Lower lobe of right lung (tissue), 2 donors: Measurements from ENCODE around the gene AFG3L2. TPM values are rescaled to one million over a fixed set of nuclear protein-coding genes. Genes with fewer than 3 reads are reported as not detected.

Experiments used
- ATAC-seq, 2 donors: fragments of 200-7000 bp; cut with Tn5 transposase; one replicate each; pipeline ENCODE4 v1.9.1; 2020 to 2022; ENCODE audit warnings: mild to moderate bottlenecking in 2 of 2, moderate library complexity in 2 of 2
- DNase-seq: peaks from one replicate; pipeline ENCODE4 v3.0.0-alpha.2; 2020
- H3K27ac ChIP-seq: fragments of 200-600 bp; one replicate; pipeline ENCODE4 v1.8.0; 2022
- H3K27me3 ChIP-seq: fragments of 200-600 bp; one replicate; pipeline ENCODE4 v1.8.0; 2022; ENCODE audit warnings: low read depth
- H3K36me3 ChIP-seq: fragments of 200-600 bp; one replicate; pipeline ENCODE4 v1.8.0; 2022; ENCODE audit warnings: mild to moderate bottlenecking
- H3K4me1 ChIP-seq: fragments of 200-600 bp; one replicate; pipeline ENCODE4 v1.8.0; 2022
- H3K4me3 ChIP-seq: fragments of 200-600 bp; one replicate; pipeline ENCODE4 v1.8.0; 2022; ENCODE audit warnings: mild to moderate bottlenecking
- H3K9me3 ChIP-seq: fragments of 200-600 bp; one replicate; pipeline ENCODE4 v1.8.0; 2022
- intact Hi-C: fragments of 100-400 bp; cut with DNase I; formaldehyde crosslinking; loops from one replicate; pipeline ENCODE4 v1.11.0; 2022
- total RNA-seq: library from RNA; stranded (reverse); fragmentation: NEBNext Ultra II Directional; extraction: Animal tissue kit (Norgen Biotek cat#: 25700); gene quantifications from one replicate; pipeline ENCODE4 v1.2.1, GENCODE V29; 2021
- TF ChIP-seq, protein P1 (sequence below): fragments of 200-600 bp; IDR thresholded peaks from one replicate; pipeline ENCODE4 v1.8.0; 2022; ENCODE audit warnings: antibody characterized with exemption, mild to moderate bottlenecking
- donor health status: DM: no; HTN: yes; CAD: no; lungs with severe emphysema.

AFG3L2 gene
- total RNA-seq, 1 donor from 2014 or later = 31.1 TPM

DNA sequence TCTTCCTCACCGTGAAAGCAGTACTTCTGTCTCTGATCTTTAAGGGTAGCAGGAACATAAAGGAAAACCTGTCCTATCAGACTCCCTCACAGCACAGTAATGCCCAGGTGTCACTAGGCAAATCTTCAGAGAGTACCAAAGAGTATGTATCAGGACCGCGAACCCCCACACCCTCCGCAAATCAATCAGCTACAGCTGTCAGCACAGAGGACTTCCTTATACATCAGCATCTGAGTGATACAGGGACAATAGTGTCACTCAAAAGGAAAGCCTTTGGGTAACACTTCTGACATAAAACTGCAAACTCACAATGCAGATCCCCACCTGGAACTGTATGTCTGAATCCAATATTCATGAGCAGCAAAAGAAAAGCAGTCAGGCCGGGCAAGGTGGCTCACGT lies 2.6 kb downstream of the AFG3L2 start:
- Histone ChIP-seq H3K4me1 (peaks cover 51% of the 10 kb centered on the region), H3K4me3 (no peak overlapping the region), H3K27me3 (no peaks in the 10 kb centered on the region), H3K9me3 (no peaks in the 10 kb centered on the region), H3K36me3 (peaks cover 10% of the 10 kb centered on the region), H3K27ac (no peak overlapping the region)
- intact Hi-C loops = no loop called here
- TF ChIP-seq, protein P1, sequence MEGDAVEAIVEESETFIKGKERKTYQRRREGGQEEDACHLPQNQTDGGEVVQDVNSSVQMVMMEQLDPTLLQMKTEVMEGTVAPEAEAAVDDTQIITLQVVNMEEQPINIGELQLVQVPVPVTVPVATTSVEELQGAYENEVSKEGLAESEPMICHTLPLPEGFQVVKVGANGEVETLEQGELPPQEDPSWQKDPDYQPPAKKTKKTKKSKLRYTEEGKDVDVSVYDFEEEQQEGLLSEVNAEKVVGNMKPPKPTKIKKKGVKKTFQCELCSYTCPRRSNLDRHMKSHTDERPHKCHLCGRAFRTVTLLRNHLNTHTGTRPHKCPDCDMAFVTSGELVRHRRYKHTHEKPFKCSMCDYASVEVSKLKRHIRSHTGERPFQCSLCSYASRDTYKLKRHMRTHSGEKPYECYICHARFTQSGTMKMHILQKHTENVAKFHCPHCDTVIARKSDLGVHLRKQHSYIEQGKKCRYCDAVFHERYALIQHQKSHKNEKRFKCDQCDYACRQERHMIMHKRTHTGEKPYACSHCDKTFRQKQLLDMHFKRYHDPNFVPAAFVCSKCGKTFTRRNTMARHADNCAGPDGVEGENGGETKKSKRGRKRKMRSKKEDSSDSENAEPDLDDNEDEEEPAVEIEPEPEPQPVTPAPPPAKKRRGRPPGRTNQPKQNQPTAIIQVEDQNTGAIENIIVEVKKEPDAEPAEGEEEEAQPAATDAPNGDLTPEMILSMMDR = no peak
- DNase-seq = no peak
- no peak for ATAC-seq

DNA sequence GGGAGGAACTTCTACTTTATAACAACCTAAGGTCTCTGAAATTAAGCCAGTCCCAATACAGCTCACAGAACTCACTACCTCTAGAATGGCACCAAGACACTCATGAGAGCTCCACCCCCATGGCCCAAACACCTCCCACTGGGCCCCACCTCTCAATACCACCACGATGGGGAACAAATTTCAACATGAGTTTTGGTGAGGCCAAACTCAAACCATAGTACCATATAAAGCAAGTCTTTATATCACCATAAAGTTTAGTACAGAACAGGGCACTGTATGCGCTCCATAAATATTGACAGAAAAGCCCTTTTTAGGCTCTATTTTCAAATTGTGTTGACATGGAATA lies 3.3 kb downstream of the AFG3L2 start:
- Histone ChIP-seq H3K36me3 (peaks cover 15% of the 10 kb centered on the region), H3K4me1 (peaks cover 51% of the 10 kb centered on the region), H3K27ac (no peak overlapping the region), H3K27me3 (no peaks in the 10 kb centered on the region), H3K4me3 (no peak overlapping the region), H3K9me3 (no peaks in the 10 kb centered on the region)
- intact Hi-C loops = no loop called here
- DNase-seq (no peak), ATAC-seq (no peak)
- TF ChIP-seq, protein P1 = no peak

DNA sequence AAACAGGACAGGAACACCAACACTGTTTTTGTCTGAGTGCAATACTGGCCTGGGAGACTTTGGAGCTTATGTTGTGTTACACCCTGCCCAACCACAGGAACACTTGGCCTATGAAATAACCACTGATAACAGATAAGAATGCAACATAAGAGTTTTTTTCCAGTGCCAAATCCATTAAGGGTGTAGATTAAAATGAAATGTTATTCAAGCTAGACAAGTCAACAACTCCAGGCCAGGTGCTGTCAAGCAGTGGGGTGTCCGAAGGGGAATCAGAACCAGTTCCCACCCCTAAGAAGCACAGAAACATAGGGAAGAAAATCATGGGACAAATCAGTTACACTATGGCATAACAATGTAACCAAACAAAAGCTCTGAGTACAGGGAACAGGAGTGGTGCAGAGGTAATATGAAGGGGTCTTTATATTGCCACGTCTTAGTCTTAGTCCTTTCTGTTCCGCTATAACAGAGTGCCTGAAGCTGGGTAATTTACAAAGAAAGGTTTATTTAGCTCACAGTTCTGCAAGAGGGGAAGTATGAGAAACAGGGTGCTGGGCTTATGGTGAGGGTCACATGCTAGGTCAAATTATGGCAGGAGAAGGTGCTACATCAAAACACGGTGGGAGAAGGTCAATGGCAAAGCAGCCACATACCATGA lies 3.8 kb downstream of the AFG3L2 start:
- no peak for DNase-seq

DNA sequence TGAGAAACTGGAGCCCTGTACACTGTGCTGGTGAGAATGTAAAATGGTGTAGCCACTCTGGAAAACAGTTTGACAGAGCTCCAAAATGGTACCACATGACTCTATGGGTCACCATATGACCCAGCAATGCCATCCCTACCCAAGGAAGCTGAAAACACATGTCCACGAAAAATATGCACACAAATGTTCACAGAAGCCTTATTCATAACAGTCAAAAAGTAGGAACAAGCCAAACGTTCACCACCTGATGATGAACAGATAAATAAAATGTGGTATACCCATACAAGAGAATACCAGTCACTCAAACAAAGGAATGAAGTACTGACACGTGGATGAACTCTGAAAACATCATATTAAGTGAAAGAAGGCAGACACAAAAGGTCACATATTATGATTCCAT lies 4.6 kb downstream of the AFG3L2 start:
- ATAC-seq (no peak), DNase-seq (no peak)
- peaks cover 28% of the 10 kb centered on the region for H3K36me3 ChIP-seq
- intact Hi-C loops = no loop called here
- no peak overlapping the region for H3K4me3 ChIP-seq
- TF ChIP-seq, protein P1 = no peak
- H3K27ac ChIP-seq = no peak overlapping the region
- peaks cover 46% of the 10 kb centered on the region for H3K4me1 ChIP-seq
- H3K9me3 ChIP-seq = no peaks in the 10 kb centered on the region
- no peaks in the 10 kb centered on the region for H3K27me3 ChIP-seq

More for the DNA sequence above, 3.8 kb downstream of the AFG3L2 start:
- TF ChIP-seq, protein P1 = no peak
- intact Hi-C loops = no loop called here
- ATAC-seq = no peak
- no peaks in the 10 kb centered on the region for H3K27me3 ChIP-seq
- peaks cover 51% of the 10 kb centered on the region for H3K4me1 ChIP-seq
- H3K27ac ChIP-seq = no peak overlapping the region
- peaks cover 20% of the 10 kb centered on the region for H3K36me3 ChIP-seq
- H3K9me3 ChIP-seq = no peaks in the 10 kb centered on the region
- no peak overlapping the region for H3K4me3 ChIP-seq

DNA sequence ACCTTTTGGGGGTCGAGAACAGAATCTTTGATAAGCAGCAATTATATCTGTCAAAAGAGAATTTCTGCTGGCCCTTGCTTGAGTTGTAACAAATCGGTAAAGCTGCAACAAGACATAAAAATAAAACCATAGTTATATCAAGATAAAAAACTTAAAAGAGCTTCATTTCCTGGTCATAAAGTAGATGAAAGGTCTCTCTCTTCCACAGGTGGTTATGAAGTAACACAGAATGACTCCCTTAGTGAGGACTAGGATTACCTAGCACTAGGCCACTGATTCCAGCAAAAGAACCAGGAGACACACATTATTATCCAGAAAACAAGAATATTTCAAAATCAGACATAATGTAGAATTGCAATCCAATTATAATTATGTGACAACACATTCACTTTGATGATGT lies 5.4 kb downstream of the AFG3L2 start:
- intact Hi-C loops = no loop called here
- peaks cover 46% of the 10 kb centered on the region for H3K4me1 ChIP-seq
- H3K4me3 ChIP-seq = no peak overlapping the region
- H3K27me3 ChIP-seq = no peaks in the 10 kb centered on the region
- no peak for DNase-seq
- H3K27ac ChIP-seq = no peak overlapping the region
- ATAC-seq = no peak
- no peaks in the 10 kb centered on the region for H3K9me3 ChIP-seq
- H3K36me3 ChIP-seq = peaks cover 36% of the 10 kb centered on the region
- TF ChIP-seq, protein P1 = no peak
